SW480 (cell line): Measurements from ENCODE around the gene ANKRD63.

Experiments used
- DNase-seq: peaks from one replicate; pipeline ENCODE4 v3.0.0-alpha.2; 2016; ENCODE audit warnings: low spot score

ANKRD63 gene

GRCh38 chr15:40279437-40280141 is 3.3 kb downstream of the ANKRD63 start:
- peak; percentile 50 for DNase-seq

GRCh38 chr15:40278026-40278425 is 4.8 kb downstream of the ANKRD63 start:
- no peak for DNase-seq

GRCh38 chr15:40277471-40277870 is 5.4 kb downstream of the ANKRD63 start:
- no peak for DNase-seq

- no peak for DNase-seq
These were observed 5.9 kb downstream of the ANKRD63 start for GRCh38 chr15:40276927-40277326.

- no peak for DNase-seq
These were observed 6.9 kb downstream of the ANKRD63 start for GRCh38 chr15:40275954-40276353.

GRCh38 chr15:40275523-40275922 is 7.3 kb downstream of the ANKRD63 start:
- DNase-seq = no peak

- DNase-seq = peak; percentile 56
These were observed 8.3 kb downstream of the ANKRD63 start for GRCh38 chr15:40274350-40275274.

GRCh38 chr15:40273428-40273827 is 9.4 kb downstream of the ANKRD63 start:
- DNase-seq = no peak

GRCh38 chr15:40272485-40273056 is 10.3 kb downstream of the ANKRD63 start:
- no peak for DNase-seq

GRCh38 chr15:40271685-40272484 is 11.0 kb downstream of the ANKRD63 start:
- no peak for DNase-seq

- no peak for DNase-seq
These were observed 12.4 kb downstream of the ANKRD63 start for GRCh38 chr15:40270246-40270995.

- no peak for DNase-seq
These were observed 13.3 kb downstream of the ANKRD63 start for GRCh38 chr15:40269604-40270003.

- no peak for DNase-seq
These were observed 15.2 kb downstream of the ANKRD63 start for GRCh38 chr15:40267670-40268069.

GRCh38 chr15:40266828-40267304 is 16.0 kb downstream of the ANKRD63 start:
- peak; percentile 74 for DNase-seq

- DNase-seq = no peak
These were observed 17.0 kb downstream of the ANKRD63 start for GRCh38 chr15:40265875-40266274.

GRCh38 chr15:40265355-40265754 is 17.5 kb downstream of the ANKRD63 start:
- no peak for DNase-seq

GRCh38 chr15:40264321-40265153 is 18.3 kb downstream of the ANKRD63 start:
- DNase-seq = no peak

- no peak for DNase-seq
These were observed 19.7 kb downstream of the ANKRD63 start for GRCh38 chr15:40263024-40263754.

GRCh38 chr15:40259021-40259420 is 23.8 kb downstream of the ANKRD63 start:
- DNase-seq = no peak
